ENCODE measurements around the gene GRIK4.

DNA sequence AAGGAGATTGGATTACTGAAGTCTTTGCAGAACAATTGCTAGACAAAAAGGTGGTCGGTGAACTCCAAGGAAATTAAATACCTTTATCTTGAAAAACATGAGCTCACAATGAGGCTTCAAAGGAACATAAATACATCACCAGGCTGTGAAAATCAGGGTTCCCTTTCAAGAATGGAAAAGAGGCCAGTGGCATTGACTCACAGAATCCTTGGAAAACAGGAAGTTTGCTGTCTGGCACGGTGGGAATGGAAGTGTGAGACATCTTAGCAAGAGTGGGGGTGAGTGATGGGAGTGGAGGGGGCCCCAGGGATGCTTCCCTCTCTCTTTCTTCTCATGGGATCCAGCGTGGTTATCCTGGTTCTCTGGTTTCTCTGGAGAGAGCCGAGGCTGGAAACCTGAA, 463.4 kb downstream of the GRIK4 start:
- TF ChIP-seq, protein P1, sequence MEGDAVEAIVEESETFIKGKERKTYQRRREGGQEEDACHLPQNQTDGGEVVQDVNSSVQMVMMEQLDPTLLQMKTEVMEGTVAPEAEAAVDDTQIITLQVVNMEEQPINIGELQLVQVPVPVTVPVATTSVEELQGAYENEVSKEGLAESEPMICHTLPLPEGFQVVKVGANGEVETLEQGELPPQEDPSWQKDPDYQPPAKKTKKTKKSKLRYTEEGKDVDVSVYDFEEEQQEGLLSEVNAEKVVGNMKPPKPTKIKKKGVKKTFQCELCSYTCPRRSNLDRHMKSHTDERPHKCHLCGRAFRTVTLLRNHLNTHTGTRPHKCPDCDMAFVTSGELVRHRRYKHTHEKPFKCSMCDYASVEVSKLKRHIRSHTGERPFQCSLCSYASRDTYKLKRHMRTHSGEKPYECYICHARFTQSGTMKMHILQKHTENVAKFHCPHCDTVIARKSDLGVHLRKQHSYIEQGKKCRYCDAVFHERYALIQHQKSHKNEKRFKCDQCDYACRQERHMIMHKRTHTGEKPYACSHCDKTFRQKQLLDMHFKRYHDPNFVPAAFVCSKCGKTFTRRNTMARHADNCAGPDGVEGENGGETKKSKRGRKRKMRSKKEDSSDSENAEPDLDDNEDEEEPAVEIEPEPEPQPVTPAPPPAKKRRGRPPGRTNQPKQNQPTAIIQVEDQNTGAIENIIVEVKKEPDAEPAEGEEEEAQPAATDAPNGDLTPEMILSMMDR (IDR thresholded peaks at IDR 0.05), result no peak
- TF ChIP-seq POLR2A (IDR thresholded peaks at IDR 0.05), result no peak
